GM18517 (cell line): ENCODE data around the gene PPP1R15A.
"Not testable (repeated sequence)": the region's sequence is repeated elsewhere in the genome, so short reads cannot be mapped to it uniquely, and the experiment has no call there.

Experiments
- ATAC-seq: cut with Tn5 transposase; IDR thresholded peaks from one replicate; pipeline ENCODE4 v1.9.1; 2021; ENCODE audit warnings: mild to moderate bottlenecking, moderate library complexity; ENCODE audit not compliant: unreplicated experiment

Gene PPP1R15A

DNA sequence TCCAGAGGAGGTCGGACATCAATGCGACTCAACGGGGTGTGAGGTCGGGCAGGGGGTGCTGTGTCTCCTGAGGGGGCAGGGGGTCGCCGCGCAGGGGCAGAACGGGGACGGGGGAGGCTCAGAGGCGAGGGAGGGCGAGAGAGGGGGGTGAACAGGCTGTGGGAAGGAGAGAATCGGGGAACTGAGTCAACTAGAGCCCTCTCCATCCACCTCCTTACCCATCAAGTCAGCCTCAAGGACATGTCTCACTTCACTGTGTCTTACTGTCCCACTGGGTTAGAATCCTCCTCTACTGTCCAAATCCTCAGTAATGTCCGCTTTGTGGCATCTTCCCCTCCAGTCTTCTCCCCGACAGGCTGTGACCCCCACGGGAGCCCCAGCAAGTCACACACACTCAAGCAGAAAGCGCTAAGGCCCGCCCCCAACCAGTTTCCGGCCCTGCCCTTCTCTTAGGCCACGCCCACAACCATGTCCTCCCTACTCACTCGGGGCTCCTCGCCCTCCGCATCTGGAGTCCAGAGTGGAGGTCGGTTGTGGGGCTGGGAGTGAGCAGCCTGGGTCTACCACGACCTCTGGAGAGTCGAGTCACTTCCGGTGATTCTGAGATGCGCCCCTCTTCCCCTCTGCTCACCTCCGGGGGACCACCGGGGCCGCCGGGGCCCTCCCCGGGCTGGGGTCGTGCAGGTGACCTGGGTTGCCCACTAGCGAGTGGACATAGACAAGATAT lies 13.1 kb upstream of the PPP1R15A start:
- no peak for ATAC-seq

DNA sequence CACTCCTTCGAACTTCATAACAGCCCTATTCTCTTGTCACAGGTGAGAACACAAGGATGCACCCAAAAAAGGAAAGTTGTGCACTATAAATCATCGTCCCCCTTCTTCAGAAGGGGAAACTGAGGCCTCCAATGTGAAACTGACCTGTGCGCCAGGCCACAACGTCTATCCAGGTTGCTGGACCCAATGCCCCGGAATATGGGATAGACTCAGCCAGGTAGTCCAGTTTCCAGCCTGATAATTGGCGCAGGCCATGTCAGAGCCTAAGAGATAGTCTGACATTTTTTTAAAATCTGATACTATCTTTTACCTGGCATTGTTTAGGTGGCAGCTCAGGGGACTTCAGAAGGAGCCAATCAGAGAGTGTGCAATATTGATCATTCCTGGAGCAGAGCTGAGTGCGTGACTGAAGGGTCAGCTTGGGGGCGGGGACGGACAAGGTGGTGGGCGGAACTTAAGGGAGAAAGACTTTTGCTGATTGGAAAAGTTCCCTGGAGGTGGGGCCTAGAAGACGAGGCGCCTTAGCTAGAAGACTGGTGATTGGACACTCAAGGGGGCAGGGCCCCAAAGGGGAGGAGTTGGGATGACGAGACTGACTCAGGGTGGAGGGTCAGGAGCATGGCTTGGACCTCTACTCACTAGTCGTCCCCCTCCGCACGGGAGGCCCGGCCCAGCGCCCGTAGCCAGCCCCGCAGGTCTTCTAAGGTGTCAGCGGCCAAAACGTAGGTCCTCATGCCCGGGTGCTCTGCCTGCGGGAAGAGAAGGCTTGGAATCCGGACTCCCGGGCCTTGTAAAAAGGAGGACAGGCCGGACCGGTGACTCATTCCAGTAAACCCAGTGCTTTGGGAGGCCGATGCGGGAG lies 12.3 kb upstream of the PPP1R15A start:
- no peak for ATAC-seq

DNA sequence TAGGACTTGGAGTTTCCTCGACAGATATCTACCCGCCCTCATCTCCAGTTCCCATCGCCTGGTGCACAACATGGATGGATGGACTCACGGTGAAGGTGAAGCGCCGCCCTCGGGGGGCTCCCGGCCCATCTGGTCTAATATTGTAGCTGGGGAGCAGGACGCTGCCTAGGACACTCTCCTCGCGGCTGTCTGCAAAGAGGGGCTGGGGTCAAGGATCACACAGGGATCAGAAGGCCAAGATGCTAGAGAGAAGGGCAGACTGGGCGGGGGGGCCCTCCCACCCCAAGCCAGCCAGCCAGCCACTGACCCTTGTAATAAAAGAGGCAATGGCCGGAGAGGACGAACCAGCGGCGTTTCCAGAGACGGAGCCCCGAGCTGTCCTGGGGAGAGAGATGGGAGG lies 10.9 kb upstream of the PPP1R15A start:
- no peak for ATAC-seq

DNA sequence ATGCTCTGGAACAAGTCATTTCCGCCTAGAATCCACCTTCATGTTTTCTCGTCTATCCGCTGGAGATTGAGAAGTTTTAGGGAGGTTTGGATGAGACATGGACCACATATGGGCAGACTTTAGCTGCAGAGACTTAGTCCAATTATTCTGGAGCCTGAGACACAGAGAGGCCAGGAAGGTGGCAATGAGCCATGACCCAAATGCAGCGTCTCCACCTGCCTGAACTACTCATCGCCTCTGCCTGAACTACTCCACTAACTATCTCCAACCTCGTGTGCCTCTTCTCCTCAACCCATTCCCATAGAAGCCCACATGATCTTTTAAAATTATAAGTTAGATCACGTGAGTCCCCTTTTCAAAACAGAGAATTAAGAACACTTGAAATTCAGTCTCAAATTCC lies 9.4 kb upstream of the PPP1R15A start:
- no peak for ATAC-seq

DNA sequence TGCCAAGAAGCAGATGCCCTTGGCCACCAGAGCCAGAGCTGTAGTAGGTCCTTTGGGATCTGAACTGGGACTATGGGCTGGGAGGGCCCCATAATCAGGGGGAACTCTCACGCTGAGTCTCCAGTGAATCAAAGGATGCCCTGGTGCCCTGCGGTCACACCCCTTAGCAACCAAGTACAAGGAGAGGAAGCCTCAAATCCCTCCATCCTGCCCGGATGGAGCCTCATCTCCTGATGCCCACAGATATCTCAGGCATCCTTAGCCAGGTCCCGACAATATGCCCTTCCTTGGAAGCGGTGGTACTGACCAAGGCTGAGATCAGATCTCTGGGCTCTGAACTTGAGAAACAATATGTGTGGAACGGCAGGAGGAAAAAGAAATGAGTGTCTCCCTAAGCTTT lies 5.5 kb upstream of the PPP1R15A start:
- ATAC-seq: no peak

DNA sequence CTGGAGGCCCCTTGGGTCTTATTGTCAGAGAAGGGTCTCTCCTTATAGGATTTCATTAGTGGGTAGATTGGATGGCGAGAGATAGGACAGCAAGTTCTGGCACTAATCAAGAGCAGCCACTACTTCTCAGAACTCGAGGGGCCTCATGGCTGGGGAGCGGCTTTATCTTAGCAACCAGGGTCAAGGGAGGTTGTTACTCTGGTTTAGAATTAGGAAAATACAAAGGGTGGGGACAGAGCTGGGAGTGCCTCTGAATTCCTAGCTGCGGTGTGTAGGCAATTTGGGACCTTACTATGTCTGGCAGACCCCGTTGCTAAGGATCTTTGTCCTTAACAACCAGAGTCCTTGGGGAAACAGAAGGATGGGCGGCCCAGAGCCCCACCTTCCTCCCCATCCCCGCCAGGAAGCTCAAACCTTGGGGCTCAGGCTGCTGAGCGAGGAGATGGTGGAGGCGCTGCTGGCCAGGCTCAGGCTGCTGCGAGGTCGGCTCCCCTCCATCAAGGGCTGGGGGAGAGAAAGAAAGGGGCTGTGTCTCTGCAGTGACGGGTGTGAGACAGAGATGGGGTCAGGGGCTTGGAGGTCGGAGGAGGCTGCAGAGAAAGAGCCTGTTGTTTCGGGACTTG lies 5.0 kb upstream of the PPP1R15A start:
- ATAC-seq: no peak

DNA sequence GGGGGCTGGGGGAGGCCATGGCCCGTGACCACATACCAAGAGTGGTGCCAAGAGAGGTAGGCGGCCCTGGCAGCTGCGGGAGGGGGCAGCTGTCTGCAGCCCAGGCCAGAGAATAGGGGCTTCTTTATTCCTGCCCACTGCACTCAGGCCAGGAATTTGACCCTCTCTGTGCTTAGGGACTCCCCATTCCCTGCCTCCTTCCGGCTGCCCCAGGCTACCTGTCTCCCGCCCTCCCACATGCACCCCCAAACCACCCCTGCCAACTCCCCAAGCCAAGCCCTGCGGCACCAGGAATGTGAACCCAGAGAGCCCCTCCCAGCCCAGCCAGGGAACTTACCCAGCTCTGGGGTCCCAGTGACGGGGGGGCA lies 4.5 kb upstream of the PPP1R15A start:
- no peak for ATAC-seq

DNA sequence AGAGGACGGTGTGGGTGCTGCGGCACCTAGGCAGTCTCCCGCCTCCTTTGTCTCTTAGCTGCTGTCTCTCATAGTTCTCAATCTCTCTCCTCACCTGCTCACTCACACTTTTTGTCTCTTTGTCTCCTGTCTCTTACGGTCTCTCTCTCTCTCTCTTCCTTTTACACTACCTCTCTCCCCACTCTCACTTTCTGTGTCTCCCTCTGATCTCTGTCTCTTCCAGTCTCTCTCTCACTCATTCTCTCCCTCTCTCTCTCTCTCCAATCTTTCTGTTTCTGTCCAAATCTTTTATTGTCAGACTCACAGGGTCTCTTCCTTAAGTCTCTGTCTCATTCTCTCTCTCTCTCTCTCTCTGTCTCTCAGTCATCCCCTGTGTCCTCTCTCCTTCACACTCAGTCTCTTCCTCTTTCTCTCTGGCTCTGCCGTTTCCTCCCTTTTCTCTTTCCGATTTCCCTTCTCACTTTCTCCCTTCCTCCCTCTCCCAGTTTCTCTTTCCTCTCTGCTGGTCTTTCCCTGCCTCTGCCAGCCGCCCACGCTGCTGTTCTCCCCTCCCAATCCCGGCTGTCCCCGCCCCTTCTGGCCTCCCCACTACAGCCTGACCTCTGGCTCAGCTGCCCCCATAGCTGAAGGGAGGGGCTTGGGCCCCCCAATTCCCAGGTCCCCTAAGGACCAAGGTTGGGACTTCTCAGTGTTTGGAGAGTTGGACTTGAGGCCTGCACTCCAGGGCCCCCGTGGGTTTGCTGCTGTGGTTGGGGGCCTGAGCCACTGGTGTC lies 3.9 kb upstream of the PPP1R15A start, which contains the start of gene PLEKHA4:
Gene PLEKHA4, minus strand, starts transcription at position 504 of the 773 bp plus-strand sequence. CDS start 997 bp downstream, outside the sequence.
- ATAC-seq: no peak

DNA sequence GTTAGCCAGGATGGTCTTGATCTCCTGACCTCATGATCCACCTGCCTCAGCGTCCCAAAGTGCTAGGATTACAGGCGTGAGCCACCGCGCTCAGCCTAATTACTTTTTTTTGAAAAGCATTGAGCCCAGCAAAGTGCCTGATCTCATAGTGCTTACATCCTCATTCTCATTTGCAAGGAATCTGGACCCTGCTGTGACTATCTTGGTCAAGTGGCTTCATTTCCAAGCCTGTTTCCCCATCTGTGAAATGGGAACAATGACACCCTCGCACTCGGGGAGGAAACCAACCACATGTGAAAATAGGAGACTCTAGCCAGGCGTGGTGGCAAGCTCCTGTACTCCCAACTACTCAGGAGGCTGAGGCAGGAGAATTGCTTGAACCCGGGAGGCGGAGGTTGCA lies 2.2 kb upstream of the PPP1R15A start:
- ATAC-seq: no peak

DNA sequence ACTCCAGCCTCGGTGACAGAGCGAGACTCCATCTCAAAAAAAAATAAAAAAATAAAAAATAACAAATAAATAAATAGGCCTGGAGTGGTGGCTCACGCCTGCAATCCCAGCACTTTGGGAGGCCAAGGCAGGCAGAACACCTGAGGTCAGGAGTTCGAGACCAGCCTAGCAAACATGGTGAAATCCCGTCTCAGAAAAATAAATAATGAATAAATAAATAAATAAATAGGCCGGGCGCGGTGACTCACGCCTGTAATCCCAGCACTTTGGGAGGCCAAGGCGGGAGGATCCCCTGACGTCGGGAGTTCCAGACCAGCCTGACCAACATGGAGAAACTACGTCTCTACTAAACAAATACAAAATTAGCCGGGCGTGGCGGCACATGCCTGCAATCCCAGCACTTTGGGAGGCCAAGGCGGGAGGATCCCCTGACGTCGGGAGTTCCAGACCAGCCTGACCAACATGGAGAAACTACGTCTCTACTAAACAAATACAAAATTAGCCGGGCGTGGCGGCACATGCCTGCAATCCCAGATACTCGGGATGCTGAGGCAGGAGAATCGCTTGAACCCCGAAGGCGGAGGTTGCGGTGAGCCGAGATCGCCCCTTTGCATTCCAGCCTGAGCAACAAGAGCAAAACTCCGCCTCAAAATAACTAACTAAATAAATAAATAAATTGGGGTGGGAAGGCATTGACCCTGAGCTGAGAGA lies 595 bp upstream of the PPP1R15A start:
- ATAC-seq: not testable (repeated sequence)

DNA sequence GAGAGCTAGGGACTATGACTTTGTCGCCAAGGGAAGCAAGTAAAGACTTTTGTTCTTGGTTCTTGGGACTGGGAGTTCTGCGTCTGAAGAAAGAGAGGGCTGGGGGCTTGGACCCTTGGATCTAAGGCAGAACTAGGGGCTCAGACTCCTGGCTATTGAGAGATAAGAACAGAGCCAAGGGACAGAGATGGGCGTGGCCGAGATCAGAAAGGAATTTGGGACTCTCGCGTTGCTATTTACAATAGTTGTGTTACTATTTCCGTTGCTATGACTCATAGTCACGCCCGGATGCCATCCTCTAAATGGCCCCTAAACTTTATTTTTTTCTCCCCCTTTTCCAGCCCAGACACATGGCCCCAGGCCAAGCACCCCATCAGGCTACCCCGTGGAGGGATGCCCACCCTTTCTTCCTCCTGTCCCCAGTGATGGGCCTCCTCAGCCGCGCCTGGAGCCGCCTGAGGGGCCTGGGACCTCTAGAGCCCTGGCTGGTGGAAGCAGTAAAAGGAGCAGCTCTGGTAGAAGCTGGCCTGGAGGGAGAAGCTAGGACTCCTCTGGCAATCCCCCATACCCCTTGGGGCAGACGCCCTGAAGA lies 759 bp downstream of the PPP1R15A start:
- ATAC-seq: no peak

DNA sequence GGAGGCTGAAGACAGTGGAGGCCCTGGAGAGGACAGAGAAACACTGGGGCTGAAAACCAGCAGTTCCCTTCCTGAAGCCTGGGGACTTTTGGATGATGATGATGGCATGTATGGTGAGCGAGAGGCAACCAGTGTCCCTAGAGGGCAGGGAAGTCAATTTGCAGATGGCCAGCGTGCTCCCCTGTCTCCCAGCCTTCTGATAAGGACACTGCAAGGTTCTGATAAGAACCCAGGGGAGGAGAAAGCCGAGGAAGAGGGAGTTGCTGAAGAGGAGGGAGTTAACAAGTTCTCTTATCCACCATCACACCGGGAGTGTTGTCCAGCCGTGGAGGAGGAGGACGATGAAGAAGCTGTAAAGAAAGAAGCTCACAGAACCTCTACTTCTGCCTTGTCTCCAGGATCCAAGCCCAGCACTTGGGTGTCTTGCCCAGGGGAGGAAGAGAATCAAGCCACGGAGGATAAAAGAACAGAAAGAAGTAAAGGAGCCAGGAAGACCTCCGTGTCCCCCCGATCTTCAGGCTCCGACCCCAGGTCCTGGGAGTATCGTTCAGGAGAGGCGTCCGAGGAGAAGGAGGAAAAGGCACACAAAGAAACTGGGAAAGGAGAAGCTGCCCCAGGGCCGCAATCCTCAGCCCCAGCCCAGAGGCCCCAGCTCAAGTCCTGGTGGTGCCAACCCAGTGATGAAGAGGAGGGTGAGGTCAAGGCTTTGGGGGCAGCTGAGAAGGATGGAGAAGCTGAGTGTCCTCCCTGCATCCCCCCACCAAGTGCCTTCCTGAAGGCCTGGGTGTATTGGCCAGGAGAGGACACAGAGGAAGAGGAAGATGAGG lies 1.5 kb downstream of the PPP1R15A start:
- no peak for ATAC-seq

DNA sequence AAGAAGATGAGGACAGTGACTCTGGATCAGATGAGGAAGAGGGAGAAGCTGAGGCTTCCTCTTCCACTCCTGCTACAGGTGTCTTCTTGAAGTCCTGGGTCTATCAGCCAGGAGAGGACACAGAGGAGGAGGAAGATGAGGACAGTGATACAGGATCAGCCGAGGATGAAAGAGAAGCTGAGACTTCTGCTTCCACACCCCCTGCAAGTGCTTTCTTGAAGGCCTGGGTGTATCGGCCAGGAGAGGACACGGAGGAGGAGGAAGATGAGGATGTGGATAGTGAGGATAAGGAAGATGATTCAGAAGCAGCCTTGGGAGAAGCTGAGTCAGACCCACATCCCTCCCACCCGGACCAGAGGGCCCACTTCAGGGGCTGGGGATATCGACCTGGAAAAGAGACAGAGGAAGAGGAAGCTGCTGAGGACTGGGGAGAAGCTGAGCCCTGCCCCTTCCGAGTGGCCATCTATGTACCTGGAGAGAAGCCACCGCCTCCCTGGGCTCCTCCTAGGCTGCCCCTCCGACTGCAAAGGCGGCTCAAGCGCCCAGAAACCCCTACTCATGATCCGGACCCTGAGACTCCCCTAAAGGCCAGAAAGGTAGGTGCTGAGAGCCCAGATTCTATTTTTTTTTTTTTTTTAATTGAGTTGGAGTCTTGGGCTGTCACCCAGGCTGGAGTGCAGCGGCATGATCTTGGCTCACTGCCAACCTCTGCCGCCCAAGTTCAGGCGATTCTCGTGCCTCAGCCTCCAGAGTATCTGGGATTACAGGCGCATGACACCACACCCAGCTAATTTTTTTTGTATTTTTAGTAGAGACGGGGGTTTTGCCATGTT lies 2.3 kb downstream of the PPP1R15A start:
- no peak for ATAC-seq

DNA sequence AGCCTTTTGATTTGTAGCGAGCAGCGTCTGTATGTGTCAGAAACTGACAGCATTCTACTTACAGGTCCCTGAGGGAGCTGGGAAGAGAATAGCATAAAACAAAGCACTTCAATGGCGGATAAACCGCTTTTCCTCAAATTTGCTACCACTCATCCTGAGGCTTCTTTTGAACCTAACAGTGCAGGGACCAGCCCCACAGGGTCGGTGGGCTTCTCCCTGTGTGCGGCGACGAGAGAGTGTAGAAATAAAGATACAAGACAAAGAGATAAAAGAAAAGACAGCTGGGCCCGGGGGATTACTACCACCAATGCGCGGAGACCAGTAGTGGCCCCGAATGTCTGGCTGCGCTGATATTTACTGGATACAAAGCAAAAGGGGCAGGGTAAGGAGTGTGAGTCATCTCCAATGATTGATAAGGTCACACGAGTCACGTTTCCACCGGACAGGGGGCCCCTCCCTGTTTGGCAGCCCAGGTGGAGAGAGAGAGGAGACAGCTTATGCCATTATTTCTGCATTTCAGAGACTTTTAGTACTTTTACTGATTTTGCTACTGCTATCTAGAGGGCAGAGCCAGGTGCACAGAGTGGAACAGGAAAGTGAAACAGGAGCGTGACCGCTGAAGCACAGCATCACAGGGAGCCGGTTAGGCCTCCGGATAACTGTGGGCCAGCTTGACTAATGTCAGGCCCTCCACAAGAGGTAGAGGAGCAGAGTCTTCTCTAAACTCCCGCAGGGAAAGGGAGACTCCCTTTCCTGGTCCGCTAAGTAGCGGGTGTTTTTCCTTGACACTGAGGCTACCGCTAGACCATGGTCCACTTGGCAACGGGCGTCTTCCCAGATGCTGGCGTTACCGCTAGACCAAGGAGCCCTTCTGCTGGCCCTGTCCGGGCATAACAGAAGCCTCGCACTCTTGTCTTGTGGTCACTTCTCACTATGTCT lies 4.1 kb downstream of the PPP1R15A start:
- not testable (repeated sequence) for ATAC-seq

DNA sequence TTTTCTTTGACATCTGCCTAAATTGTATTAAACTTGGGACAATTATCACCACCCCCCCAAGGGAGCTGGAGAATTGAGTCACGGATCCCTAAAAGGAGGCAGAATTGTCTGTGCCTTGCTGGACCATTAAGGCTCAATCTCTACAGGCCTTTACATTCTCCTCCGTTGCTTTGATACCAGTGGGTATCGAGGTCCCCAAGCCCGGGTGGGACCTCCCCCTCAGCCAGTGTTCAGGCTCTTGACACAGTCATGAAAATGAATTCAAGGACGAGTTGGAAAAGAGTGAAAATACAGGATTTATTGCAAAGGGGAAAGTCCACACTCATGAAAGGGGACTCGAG lies 5.6 kb downstream of the PPP1R15A start:
- no peak for ATAC-seq

DNA sequence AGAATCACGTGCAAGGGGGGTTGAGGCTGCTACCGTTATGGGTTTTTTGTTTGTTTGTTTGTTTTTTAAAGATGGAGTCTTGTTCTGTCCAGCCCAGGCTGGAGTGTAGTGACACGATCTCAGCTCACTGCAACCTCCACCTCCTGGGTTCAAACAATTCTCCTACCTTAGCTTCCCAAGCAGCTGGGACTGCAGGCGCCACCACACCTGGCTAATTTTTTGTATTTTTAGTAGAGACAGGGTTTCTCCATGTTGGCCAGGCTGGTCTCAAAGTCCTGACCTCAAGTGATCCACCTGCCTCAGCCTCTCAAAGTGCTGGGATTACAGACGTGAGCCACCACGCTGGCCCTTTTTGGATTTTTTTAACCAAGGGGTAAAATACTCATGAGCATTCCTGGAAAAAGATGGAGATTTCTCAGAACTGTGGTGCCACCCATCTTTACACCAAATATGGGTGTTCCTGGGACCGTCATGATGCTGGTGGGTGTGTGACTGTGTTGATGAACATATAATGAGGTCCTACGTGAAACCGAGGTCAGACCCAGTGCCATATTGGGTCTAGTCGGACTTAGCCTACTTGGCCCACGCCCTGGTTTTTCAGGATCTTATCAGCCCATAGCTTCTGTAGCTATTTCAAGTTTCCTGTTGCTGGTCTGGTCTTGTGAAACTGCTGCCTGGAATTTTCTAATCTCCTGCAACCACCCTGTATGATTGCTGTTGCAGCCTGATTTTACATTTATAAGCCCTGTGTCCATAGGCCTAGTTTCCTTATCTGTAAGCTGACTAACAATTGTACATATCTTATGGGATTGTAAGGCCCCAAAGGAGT lies 6.2 kb downstream of the PPP1R15A start:
- ATAC-seq: no peak
